Hematopoietic multipotent progenitor cell treated with erythropoietin and hydrocortisone succinate and interleukin-3 and kit ligand, for 6 days (in vitro differentiated cells): ENCODE measurements around the gene DNASE1L3.
"Not testable (repeated sequence)": the region's sequence is repeated elsewhere in the genome, so short reads cannot be mapped to it uniquely, and the experiment has no call there.

Experiments used
- DNase-seq: peaks from one replicate; pipeline ENCODE4 v3.0.0-alpha.2; 2015

Gene DNASE1L3

DNA sequence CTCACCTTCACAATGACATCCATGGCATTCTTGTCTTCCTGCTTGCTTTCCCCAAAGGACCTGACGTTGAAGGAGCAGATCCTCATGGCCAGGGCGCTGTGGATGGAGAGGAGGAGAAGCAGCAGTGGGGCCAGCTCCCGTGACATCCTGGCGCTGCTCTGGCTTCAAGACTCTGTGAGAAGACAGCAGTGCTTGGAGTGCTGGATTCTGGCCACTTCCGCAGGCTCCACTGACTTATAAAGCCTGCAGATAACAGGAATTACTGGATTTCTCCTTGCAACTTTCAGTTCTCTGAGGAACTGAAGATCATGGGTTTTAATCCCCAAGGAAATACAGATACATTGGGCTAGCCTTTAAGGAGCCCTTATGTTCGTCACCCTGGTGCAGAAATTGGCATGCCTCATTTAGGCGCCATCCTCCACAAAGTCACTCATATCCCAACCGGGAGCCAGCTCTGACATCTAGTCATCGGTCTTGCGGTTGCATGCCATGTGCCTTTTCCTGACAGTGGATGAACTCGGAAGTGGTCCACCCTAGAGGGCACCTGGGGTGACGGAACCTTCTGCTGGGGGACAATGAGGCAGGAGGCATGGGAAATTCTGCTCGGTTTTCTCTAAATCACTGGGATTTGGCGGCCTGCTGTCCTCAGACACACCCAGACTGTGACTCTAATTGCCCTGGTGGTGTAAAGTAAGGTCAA is at the start of gene DNASE1L3:
Gene DNASE1L3, minus strand, starts transcription at position 212 of the 700 bp plus-strand sequence. Its CDS starts 66 bp downstream, at position 146.
- no peak for DNase-seq

- DNase-seq, result no peak
Observed at GRCh38 chr3:58260261-58260731, 49.5 kb upstream of the DNASE1L3 start.

DNA sequence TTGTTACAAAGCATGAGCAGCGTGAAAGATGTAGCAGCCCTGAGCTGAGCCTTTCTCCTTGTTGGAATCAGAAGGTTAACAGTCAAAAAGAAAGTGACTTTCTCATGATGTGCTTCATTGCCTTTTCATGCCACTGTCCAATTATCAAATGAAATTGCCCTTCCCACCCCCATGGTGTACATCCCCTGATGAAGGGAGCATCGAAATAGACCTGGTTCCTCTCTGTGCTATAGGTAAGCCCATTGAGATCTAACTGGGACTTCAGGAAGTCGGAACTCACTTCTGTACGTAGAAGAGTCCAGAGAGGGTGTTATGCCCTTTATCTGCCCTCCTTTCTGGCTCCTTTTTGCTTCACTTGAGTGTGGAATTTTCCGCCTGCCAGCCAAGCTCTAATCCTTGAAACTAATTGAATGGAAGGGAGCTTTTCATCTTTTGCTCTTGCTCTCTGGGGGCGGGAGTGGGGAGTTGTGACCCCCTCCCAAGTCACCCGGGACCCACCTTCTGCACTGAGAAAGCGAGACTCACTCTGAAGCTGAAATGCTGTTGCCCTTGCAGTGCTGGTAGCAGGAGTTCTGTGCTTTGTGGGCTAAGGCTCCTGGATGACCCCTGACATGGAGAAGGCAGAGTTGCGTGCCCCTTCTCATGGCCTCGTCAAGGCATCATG is 47.8 kb upstream of the DNASE1L3 start:
- DNase-seq, result no peak

DNA sequence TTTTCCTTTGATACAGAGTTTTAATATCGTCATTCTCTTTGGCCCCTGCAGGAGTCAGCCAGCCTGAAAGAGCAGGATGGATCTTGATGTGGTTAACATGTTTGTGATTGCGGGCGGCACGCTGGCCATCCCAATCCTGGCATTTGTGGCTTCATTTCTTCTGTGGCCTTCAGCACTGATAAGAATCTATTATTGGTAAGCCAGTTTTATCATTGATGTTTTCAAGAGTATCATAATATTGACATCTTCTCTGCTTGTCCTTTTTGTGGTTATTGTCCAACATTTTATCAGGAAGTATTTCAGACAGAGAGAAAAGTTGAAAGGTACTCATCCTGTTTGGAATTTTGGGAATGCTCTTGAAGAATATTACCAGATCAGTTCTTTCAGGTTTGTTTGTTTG is 45.7 kb upstream of the DNASE1L3 start:
- DNase-seq, result no peak

DNA sequence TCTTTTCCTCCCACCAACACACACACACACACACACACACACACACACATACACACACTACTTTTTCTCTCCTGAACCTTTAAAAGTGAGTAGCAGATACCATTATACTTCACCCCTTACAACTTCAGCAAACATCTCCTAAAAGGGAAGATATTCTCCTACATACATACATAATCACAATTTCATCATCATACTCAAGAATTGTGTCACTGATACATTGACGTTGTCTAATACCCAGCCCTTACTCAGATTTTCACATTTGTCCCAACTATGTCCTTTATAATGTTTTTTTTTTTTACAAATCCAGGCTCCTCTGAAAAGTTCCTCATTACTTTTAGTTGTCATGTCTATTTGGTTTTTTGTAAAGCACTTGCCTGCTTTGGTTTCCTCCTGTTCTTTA is 45.3 kb upstream of the DNASE1L3 start:
- no peak for DNase-seq

DNA sequence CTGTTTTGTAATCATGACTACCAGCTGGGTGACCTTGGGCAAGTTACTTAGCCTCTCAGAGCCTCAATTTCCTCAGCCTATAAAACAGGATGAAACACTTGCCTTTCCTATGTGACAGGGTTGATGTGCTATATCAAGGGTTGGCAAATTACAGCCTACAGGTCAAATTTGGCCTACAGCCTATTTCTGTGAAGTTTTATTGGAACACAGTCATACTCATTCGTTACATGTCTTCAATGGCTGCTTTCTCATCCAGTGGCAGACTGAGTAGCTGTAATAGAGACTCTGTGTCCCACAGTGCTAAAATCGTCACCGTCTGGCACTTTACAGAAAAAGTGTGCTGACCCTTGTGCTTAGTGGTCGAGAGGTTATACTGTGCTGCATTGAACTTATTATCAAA is 43.4 kb upstream of the DNASE1L3 start:
- DNase-seq, result no peak

- DNase-seq, result no peak
Observed at GRCh38 chr3:58251631-58252035, 40.9 kb upstream of the DNASE1L3 start.

DNA sequence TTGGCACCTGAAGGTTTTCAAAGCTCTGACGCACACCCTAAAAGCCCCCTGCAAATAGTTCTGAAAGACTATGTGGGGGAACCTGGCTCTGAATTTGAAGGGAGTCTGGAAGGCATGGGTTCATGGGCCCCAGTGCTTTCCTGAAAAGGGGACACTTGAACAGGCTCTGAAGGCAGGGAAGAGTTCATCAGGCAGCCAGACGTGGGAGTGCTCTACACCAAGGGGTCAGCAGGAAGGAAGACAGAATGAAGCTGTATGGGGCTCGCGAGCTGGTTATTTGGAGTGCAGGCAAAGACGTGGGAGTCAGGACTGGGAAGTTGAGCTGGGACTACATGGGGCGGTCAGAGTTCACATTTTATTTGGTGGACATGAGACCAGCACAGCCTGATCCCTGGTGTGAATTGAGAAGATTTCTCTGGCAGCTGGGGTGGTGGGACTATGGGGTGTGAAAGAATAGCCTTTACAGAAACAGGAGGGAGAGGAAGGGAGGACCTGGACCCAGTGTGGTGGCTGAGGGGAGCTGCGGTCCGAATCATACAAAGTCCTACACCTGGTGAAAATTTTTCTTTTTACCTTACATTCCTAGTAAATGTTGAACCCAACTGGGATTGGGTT is 39.4 kb upstream of the DNASE1L3 start:
- no peak for DNase-seq

- no peak for DNase-seq
Observed at GRCh38 chr3:58249358-58250092, 38.8 kb upstream of the DNASE1L3 start.

DNA sequence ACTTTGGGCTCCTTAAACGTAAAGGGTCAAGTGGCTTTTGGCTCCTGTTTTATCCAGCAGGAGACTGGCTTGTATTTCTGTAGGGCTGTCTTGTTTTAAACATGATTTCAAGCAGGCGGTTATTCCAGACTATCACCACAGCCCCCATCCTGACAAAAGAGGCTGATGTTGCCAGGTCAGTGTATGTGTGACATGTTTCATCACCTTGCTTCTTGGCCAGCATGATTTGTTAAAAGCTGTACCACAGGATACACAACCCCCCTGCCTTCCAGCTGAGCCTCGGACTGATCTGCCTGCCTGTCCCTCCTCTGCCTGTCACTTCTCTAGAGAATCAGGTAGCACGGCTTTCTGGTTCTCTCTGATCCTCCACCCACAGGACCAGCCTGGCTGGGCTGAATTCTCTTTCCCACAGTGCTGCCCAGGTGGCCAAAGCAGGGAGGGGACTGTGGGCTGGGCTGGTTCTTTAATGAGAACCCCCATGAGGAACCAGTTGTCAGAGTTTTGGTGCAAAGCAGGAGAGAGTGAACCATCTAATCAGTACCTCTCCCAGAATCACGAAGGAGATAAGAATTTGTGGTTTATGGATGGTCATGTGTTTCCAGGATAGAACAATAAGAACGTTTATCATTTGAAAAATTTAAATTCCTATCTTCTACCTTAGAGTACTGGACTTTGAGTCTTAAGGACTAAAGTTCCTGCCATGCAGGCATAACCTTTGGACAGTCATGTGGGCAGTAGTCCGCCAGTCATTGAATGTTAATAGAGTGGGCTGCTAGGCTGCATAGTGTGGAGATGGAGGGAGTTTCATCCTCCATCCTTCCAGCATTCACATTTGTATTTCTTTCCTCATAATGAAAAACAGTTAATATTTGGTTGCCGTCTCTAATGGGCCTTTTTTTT is 35.6 kb upstream of the DNASE1L3 start:
- DNase-seq, result peak; percentile 15

GRCh38 chr3:58243976-58244585 is 33.3 kb upstream of the DNASE1L3 start:
- no peak for DNase-seq

DNA sequence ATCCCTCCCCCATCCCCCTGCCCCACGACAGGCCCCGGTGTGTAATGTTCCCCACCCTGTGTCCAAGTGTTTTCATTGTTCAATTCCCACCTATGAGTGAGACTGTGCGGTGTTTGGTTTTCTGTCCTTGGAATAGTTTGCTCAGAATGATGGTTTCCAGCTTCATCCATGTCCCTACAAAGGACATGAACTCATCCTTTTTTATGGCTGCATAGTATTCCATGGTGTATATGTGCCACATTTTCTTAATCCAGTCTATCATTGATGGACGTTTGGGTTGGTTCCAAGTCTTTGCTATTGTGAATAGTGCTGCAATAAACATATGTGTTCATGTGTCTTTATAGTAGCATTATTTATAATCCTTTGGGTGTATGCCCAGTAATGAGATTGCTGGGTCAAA is 32.1 kb upstream of the DNASE1L3 start:
- DNase-seq, result not testable (repeated sequence)

DNA sequence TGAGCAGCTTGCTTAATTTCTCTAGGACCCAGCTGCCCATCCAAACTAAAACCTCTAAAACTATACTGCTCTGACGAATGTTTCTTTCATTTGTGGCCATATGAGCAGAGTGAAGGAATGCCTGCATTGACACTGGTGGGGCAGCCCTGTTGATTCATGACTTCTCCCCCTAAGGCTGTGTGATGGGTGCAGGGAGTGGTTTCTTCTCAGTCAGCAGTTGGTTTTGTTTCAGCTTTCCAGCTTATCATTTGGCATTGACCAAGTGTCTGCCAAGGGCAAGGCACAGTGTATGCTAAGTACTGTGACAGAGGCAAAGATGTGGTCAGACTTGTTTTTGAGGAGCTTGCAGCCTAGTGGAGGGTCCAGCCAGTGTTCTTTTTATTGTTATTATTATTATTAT is 31.6 kb upstream of the DNASE1L3 start:
- no peak for DNase-seq

- DNase-seq, result no peak
Observed at GRCh38 chr3:58241306-58242044, 30.7 kb upstream of the DNASE1L3 start.

DNA sequence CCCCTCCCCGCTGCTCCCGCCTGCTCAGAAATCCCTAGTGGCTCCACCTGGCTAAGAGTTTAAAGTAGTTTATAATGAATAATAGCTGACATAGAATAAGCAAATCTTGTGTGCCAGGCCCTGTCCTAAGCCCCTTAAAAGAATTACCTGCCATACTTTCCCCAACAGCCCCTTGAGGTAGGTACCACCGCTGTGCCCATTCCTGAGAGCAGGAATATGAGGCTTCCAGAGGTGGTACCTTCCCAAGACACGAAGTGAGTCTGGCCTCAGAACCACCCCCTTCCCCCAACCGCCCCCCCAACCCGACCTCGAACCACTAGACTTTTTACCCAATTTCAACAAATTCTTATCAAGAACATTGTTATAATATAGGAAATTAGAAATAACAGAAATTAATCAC is 28.1 kb upstream of the DNASE1L3 start:
- DNase-seq, result no peak

GRCh38 chr3:58237941-58238681 is 27.3 kb upstream of the DNASE1L3 start:
- DNase-seq, result peak; percentile 68

GRCh38 chr3:58237238-58237940 is 26.6 kb upstream of the DNASE1L3 start, which contains the start of gene ABHD6:
ABHD6 (plus strand) TSS chr3:58237792; CDS start chr3:58256587, 18,795 bp downstream.
- peak; percentile 83 for DNase-seq

- DNase-seq, result no peak
Observed at GRCh38 chr3:58236527-58237237, 25.9 kb upstream of the DNASE1L3 start.

GRCh38 chr3:58235970-58236369 is 25.2 kb upstream of the DNASE1L3 start:
- no peak for DNase-seq
